ENCODE data around the gene CLDN20.

Gene CLDN20

GRCh38 chr6:155271145-155271544 lies 7.3 kb downstream of the CLDN20 start:
- H3K9me3 ChIP-seq (ENCODE audit: control insufficient read depth, insufficient read depth, low read length), result no peaks in the 10 kb centered on the region
- peaks cover 3% of the 10 kb centered on the region; the same call in 1 of the 2 replicates for H3K79me2 ChIP-seq (ENCODE audit: control insufficient read depth, low read length)
- H3K9me2 ChIP-seq (replicated peaks; ENCODE audit: control insufficient read depth, low read length), result no peaks in the 10 kb centered on the region
- H3K27me3 ChIP-seq (ENCODE audit: control insufficient read depth, low read length), result no peaks in the 10 kb centered on the region
- H3K27ac ChIP-seq (ENCODE audit: low read depth, low read length), result no peak overlapping the region
- no peak for TF ChIP-seq EZH2phosphoT487 (IDR thresholded peaks at IDR 0.05; ENCODE audit: borderline replicate concordance, low read length)
- TF ChIP-seq CTCF (IDR thresholded peaks at IDR 0.05; ENCODE audit: low read depth, low read length, poor library complexity, severe bottlenecking), result no peak
- H4K20me1 ChIP-seq (ENCODE audit: control insufficient read depth, insufficient read depth, low read depth, low read length), result no peaks in the 10 kb centered on the region
- no peak overlapping the region for H3K4me2 ChIP-seq (ENCODE audit: low read length)
- H3F3A ChIP-seq (ENCODE audit: control insufficient read depth, insufficient read depth), result no peaks in the 10 kb centered on the region
- H3K4me1 ChIP-seq (ENCODE audit: control insufficient read depth, low read length), result no peaks in the 10 kb centered on the region
- peaks cover 55% of the 10 kb centered on the region for H3K36me3 ChIP-seq (ENCODE audit: control insufficient read depth, low read length)
- H3K4me3 ChIP-seq (ENCODE audit: low read length), result no peak overlapping the region

- peaks cover 60% of the 10 kb centered on the region for H3K36me3 ChIP-seq (ENCODE audit: control insufficient read depth, low read length)
- no peaks in the 10 kb centered on the region for H3K9me3 ChIP-seq (ENCODE audit: control insufficient read depth, insufficient read depth, low read length)
- no peaks in the 10 kb centered on the region for H3F3A ChIP-seq (ENCODE audit: control insufficient read depth, insufficient read depth)
- H3K4me2 ChIP-seq (ENCODE audit: low read length), result no peak overlapping the region
- H4K20me1 ChIP-seq (ENCODE audit: control insufficient read depth, insufficient read depth, low read depth, low read length), result no peaks in the 10 kb centered on the region
- H3K27me3 ChIP-seq (ENCODE audit: control insufficient read depth, low read length), result no peaks in the 10 kb centered on the region
- H3K4me1 ChIP-seq (ENCODE audit: control insufficient read depth, low read length), result no peaks in the 10 kb centered on the region
- H3K79me2 ChIP-seq (ENCODE audit: control insufficient read depth, low read length), result no peaks in the 10 kb centered on the region
- no peak overlapping the region for H3K4me3 ChIP-seq (ENCODE audit: low read length)
- TF ChIP-seq CTCF (IDR thresholded peaks at IDR 0.05; ENCODE audit: low read depth, low read length, poor library complexity, severe bottlenecking), result no peak
- no peak for TF ChIP-seq EZH2phosphoT487 (IDR thresholded peaks at IDR 0.05; ENCODE audit: borderline replicate concordance, low read length)
- no peak overlapping the region for H3K27ac ChIP-seq (ENCODE audit: low read depth, low read length)
- no peaks in the 10 kb centered on the region for H3K9me2 ChIP-seq (replicated peaks; ENCODE audit: control insufficient read depth, low read length)
Observed at GRCh38 chr6:155272353-155273232, 8.8 kb downstream of the CLDN20 start.

- peaks cover 6% of the 10 kb centered on the region for H3K4me1 ChIP-seq (ENCODE audit: control insufficient read depth, low read length)
Observed at GRCh38 chr6:155273431-155273830, 9.6 kb downstream of the CLDN20 start.

More at GRCh38 chr6:155273431-155273830, 9.6 kb downstream of the CLDN20 start:
- Histone ChIP-seq H3K79me2 (ENCODE audit: control insufficient read depth, low read length) (no peaks in the 10 kb centered on the region), H3K4me3 (ENCODE audit: low read length) (no peak overlapping the region), H3K4me2 (ENCODE audit: low read length) (no peak overlapping the region), H4K20me1 (ENCODE audit: control insufficient read depth, insufficient read depth, low read depth, low read length) (no peaks in the 10 kb centered on the region), H3K9me3 (ENCODE audit: control insufficient read depth, insufficient read depth, low read length) (no peaks in the 10 kb centered on the region), H3K27me3 (ENCODE audit: control insufficient read depth, low read length) (no peaks in the 10 kb centered on the region), H3K9me2 (replicated peaks; ENCODE audit: control insufficient read depth, low read length) (no peaks in the 10 kb centered on the region), H3K36me3 (ENCODE audit: control insufficient read depth, low read length) (peaks cover 64% of the 10 kb centered on the region), H3K27ac (ENCODE audit: low read depth, low read length) (no peak overlapping the region), H3F3A (ENCODE audit: control insufficient read depth, insufficient read depth) (no peaks in the 10 kb centered on the region)
- TF ChIP-seq EZH2phosphoT487 (IDR thresholded peaks at IDR 0.05; ENCODE audit: borderline replicate concordance, low read length) (no peak), CTCF (IDR thresholded peaks at IDR 0.05; ENCODE audit: low read depth, low read length, poor library complexity, severe bottlenecking) (no peak)

All from DOHH2 (cell line).